Stimulated activated naive CD4-positive, alpha-beta T cell treated with Interleukin-2 at 50 U/mL for 16 hours (primary cell): ENCODE measurements around the gene NRF1.

ENCODE experiments used
- DNase-seq: peaks from one replicate; lab custom pipeline; 2025; lab: John Stamatoyannopoulos, UW

Gene NRF1

DNA sequence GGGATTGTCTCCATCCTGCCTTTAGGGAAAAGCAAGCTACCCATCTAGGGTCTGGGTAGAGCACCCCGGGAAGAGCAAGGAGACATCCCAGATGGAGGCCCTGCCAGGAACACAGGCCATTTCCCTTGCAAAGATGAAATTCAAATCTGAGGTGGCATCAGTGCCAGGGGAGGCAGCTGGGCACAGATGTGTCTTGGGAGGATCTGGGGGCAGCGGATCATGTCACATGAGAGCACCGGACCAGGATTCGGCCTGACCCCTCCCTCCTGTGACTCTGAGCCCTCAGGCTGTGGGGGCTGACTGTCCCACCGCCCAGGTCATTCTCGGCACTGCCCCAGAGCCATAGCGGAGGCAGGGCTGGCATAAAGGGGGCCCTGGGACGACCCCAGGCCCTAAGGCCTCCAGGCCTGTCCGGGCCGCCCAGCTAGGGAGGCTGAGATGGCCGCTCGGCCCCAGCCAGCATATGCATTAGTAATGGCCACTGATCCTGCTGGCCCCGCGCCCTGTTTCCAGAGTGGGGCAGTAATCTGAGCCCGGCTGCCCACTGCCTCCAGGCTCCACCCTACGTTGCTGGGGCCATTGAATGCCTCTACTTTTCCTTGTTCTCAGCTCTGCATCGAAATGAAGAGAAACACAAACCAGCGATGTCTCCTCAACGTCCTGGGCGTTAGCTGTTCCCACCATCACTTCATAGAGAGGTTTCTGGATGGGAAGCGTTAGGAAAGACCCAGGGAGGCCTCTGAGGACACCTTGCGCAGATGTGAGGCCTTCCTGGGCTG, 192.8 kb downstream of the NRF1 start:
- no peak for DNase-seq

DNA sequence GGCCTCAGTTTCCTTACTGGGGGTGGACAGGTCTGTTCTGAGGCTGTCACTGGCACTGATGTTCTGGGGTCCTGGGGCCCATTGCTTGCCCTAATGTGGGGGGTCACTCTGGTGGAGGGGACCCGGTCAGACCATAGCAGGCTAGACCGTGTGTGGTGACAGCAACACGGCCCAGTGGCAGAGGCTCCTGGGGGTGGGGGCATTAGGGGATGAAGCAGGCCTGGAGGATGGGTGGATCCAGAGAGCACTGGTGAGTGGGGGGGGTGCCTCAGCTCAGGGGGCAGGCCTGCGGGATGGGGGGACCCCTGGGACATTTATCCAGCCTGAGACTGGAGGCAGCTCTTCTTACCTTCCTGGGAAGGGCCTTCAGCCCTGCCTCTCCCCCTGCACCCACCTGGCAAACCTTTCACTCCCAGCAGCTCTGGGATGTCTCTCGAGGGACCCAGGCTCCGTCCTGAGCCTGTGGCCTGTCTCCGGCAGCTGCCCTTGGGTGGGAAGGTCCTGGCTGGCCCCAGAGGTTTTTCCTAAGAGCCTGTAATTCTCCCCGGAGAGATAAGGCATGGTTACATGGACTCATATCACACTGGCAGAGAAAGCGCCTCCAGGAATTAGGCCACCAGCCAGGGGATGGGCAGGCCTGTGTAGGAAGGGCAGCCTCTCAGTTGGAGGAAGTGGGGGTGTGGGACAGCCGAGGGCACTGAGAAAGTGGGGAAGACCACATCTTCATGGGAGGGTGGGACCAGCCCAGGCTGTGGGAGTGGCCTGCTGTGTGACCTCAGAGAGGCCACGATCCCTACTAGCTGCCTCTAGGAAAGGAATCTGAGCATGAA, 193.6 kb downstream of the NRF1 start:
- no peak for DNase-seq
